ENCODE measurements around the gene TES.
A peak's percentile ranks its signal among the peaks of the same experiment; 100 is the strongest.

Gene TES

GRCh38 chr7:116208919-116209318 is 1.4 kb upstream of the TES start:
- FAIRE-seq (no peak), DNase-seq (ENCODE audit: insufficient read length, low spot score) (no peak)
- TF ChIP-seq POLR2A (IDR thresholded peaks at IDR 0.05; ENCODE audit: low read depth, low read length): no peak

GRCh38 chr7:116209561-116210070 is 723 bp upstream of the TES start:
- FAIRE-seq: peak; percentile 15
- TF ChIP-seq POLR2A (IDR thresholded peaks at IDR 0.05; ENCODE audit: low read depth, low read length): no peak
- DNase-seq (ENCODE audit: insufficient read length, low spot score): no peak

- peak; percentile 90 for DNase-seq (ENCODE audit: insufficient read length, low spot score)
- peak; percentile 73 for TF ChIP-seq POLR2A (IDR thresholded peaks at IDR 0.05; ENCODE audit: low read depth, low read length)
- FAIRE-seq: peak; percentile 89
These were observed 920 bp downstream of the TES start for GRCh38 chr7:116211006-116211912.

- FAIRE-seq (no peak), DNase-seq (ENCODE audit: insufficient read length, low spot score) (no peak)
- TF ChIP-seq POLR2A (IDR thresholded peaks at IDR 0.05; ENCODE audit: low read depth, low read length): no peak
These were observed 1.7 kb downstream of the TES start for GRCh38 chr7:116211913-116212596.

- no peak for TF ChIP-seq POLR2A (IDR thresholded peaks at IDR 0.05; ENCODE audit: low read depth, low read length)
- FAIRE-seq (no peak), DNase-seq (ENCODE audit: insufficient read length, low spot score) (no peak)
These were observed 2.5 kb downstream of the TES start for GRCh38 chr7:116212869-116213268.

GRCh38 chr7:116213361-116214130 is 3.2 kb downstream of the TES start:
- DNase-seq (ENCODE audit: insufficient read length, low spot score) (no peak), FAIRE-seq (no peak)
- TF ChIP-seq POLR2A (IDR thresholded peaks at IDR 0.05; ENCODE audit: low read depth, low read length): no peak

- no peak for TF ChIP-seq POLR2A (IDR thresholded peaks at IDR 0.05; ENCODE audit: low read depth, low read length)
- DNase-seq (ENCODE audit: insufficient read length, low spot score) (no peak), FAIRE-seq (no peak)
These were observed 4.6 kb downstream of the TES start for GRCh38 chr7:116214921-116215320.

GRCh38 chr7:116215551-116215950 is 5.2 kb downstream of the TES start:
- no peak for FAIRE-seq
- TF ChIP-seq POLR2A (IDR thresholded peaks at IDR 0.05; ENCODE audit: low read depth, low read length): no peak
- DNase-seq (ENCODE audit: insufficient read length, low spot score): no peak

GRCh38 chr7:116216956-116217571 is 6.7 kb downstream of the TES start:
- FAIRE-seq (peak; percentile 38), DNase-seq (ENCODE audit: insufficient read length, low spot score) (no peak)
- no peak for TF ChIP-seq POLR2A (IDR thresholded peaks at IDR 0.05; ENCODE audit: low read depth, low read length)

GRCh38 chr7:116218051-116218645 is 7.8 kb downstream of the TES start:
- DNase-seq (ENCODE audit: insufficient read length, low spot score) (no peak), FAIRE-seq (peak; percentile 97)
- TF ChIP-seq POLR2A (IDR thresholded peaks at IDR 0.05; ENCODE audit: low read depth, low read length): no peak

- DNase-seq (ENCODE audit: insufficient read length, low spot score) (no peak), FAIRE-seq (no peak)
- no peak for TF ChIP-seq POLR2A (IDR thresholded peaks at IDR 0.05; ENCODE audit: low read depth, low read length)
These were observed 8.4 kb downstream of the TES start for GRCh38 chr7:116218747-116219146.

- no peak for TF ChIP-seq POLR2A (IDR thresholded peaks at IDR 0.05; ENCODE audit: low read depth, low read length)
- FAIRE-seq (peak; percentile 41), DNase-seq (ENCODE audit: insufficient read length, low spot score) (no peak)
These were observed 8.9 kb downstream of the TES start for GRCh38 chr7:116219288-116219687.

- no peak for TF ChIP-seq POLR2A (IDR thresholded peaks at IDR 0.05; ENCODE audit: low read depth, low read length)
- DNase-seq (ENCODE audit: insufficient read length, low spot score): no peak
- FAIRE-seq: no peak
These were observed 9.5 kb downstream of the TES start for GRCh38 chr7:116219834-116220233.

Measured in H54 (cell line).